Astrocyte (in vitro differentiated cells and primary cell): ENCODE data around the gene MAST2. TPM values are rescaled to one million over a fixed set of nuclear protein-coding genes. Genes with fewer than 3 reads are reported as not detected.

ENCODE experiments used
- DNase-seq: peaks from one replicate; pipeline ENCODE4 v3.0.0-alpha.2; 2010; ENCODE audit warnings: low read depth
- FAIRE-seq: peaks from 2 replicates; lab custom pipeline; 2011; peaks lifted over from hg19 to GRCh38; lab: Jason Lieb, UNC
- H2AFZ ChIP-seq: 2 replicates; pipeline ENCODE4 v1.6.0; 2012; ENCODE audit warnings: low read depth, low read length, inconsistent platforms
- H3K27ac ChIP-seq: 2 replicates; pipeline ENCODE4 v1.5.1; 2011; ENCODE audit warnings: low read depth, low read length, inconsistent platforms
- H3K27me3 ChIP-seq: 2 replicates; pipeline ENCODE4 v1.6.0; 2011; ENCODE audit warnings: low read length, inconsistent platforms; ENCODE audit not compliant: insufficient read depth
- H3K36me3 ChIP-seq: 2 replicates; pipeline ENCODE4 v1.5.1; 2011; ENCODE audit warnings: low read length, inconsistent platforms; ENCODE audit not compliant: insufficient read depth
- H3K4me1 ChIP-seq: 2 replicates; pipeline ENCODE4 v1.5.1; 2011; ENCODE audit warnings: low read length, inconsistent platforms; ENCODE audit not compliant: insufficient read depth
- H3K4me2 ChIP-seq: 2 replicates; pipeline ENCODE4 v1.6.0; 2012; ENCODE audit warnings: low read length, inconsistent platforms
- H3K4me3 ChIP-seq: 2 replicates; pipeline ENCODE4 v1.5.1; 2011; ENCODE audit warnings: low read depth, mild to moderate bottlenecking, low read length, inconsistent platforms; ENCODE audit not compliant: insufficient read depth
- H3K79me2 ChIP-seq: 2 replicates; pipeline ENCODE4 v1.6.0; 2012; ENCODE audit warnings: mild to moderate bottlenecking, low read length, inconsistent platforms; ENCODE audit not compliant: insufficient read depth
- H3K9ac ChIP-seq: 2 replicates; pipeline ENCODE4 v1.6.0; 2012; ENCODE audit warnings: mild to moderate bottlenecking, low read length, inconsistent platforms
- H3K9me3 ChIP-seq: 2 replicates; pipeline ENCODE4 v1.5.1; 2012; ENCODE audit warnings: low read depth, mild to moderate bottlenecking, low read length, inconsistent platforms; ENCODE audit not compliant: insufficient read depth
- H4K20me1 ChIP-seq: 2 replicates; pipeline ENCODE4 v1.6.0; 2012; ENCODE audit warnings: low read length, inconsistent platforms; ENCODE audit not compliant: insufficient read depth
- H3K27ac Mint-ChIP-seq: one replicate; pipeline ENCODE4 v1.8.0; 2021; ENCODE audit warnings: mild to moderate bottlenecking, mixed read lengths; ENCODE audit not compliant: unreplicated experiment
- H3K27me3 Mint-ChIP-seq: one replicate; pipeline ENCODE4 v1.8.0; 2021; ENCODE audit warnings: low read depth, mixed read lengths; ENCODE audit not compliant: unreplicated experiment
- H3K36me3 Mint-ChIP-seq: one replicate; pipeline ENCODE4 v1.8.0; 2021; ENCODE audit warnings: low read depth, mixed read lengths; ENCODE audit not compliant: unreplicated experiment
- H3K4me1 Mint-ChIP-seq: one replicate; pipeline ENCODE4 v1.8.0; 2021; ENCODE audit warnings: low read depth, mixed read lengths; ENCODE audit not compliant: unreplicated experiment
- H3K4me3 Mint-ChIP-seq: one replicate; pipeline ENCODE4 v1.8.0; 2021; ENCODE audit warnings: mild to moderate bottlenecking, moderate library complexity, mixed read lengths; ENCODE audit not compliant: unreplicated experiment
- H3K9me3 Mint-ChIP-seq: one replicate; pipeline ENCODE4 v1.8.0; 2021; ENCODE audit warnings: mild to moderate bottlenecking, mixed read lengths; ENCODE audit not compliant: unreplicated experiment
- CTCF ChIP-seq: IDR thresholded peaks from 2 replicates; pipeline ENCODE4 v1.5.1; 2011; ENCODE audit warnings: low read depth, mild to moderate bottlenecking, inconsistent platforms, low read length, moderate library complexity; ENCODE audit not compliant: insufficient read depth
- EZH2 ChIP-seq: IDR thresholded peaks from 2 replicates; pipeline ENCODE4 v1.6.1; 2012; ENCODE audit warnings: mild to moderate bottlenecking, low read length, inconsistent platforms; ENCODE audit not compliant: insufficient read depth
- total RNA-seq: library from RNA; stranded (reverse); gene quantifications from 2 replicates; pipeline ENCODE4 v1.2.1, GENCODE V29; 2021

The MAST2 gene
- total RNA-seq, 1 donor from 2014 or later = 41.0 TPM

DNA sequence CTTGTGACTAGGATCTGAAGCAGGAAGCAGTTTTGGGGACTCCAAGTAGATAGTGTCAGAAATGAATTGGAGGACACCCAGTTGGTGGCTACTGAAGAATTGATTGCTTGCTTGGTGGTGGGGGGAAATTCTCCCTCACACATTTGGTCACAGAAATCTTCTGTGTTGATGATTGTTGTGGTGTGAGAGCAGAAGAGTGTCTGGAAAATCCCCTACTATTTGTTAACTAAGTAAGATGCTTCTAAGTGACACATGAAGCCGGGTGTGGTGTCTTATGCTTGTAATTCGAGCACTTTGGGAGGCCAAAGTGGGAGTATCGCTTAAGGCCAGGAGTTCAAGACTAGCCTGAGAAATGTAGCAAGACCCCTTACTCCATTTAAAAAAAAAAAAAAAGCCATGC, 30.4 kb upstream of the MAST2 start:
- no peak overlapping the region for H2AFZ ChIP-seq
- H3K27ac ChIP-seq = no peak overlapping the region
- H4K20me1 ChIP-seq = no peaks in the 10 kb centered on the region
- no peaks in the 10 kb centered on the region for H3K79me2 ChIP-seq
- Mint-ChIP-seq H3K4me3 (no peak overlapping the region), H3K36me3 (no peaks in the 10 kb centered on the region), H3K9me3 (no peaks in the 10 kb centered on the region), H3K27me3 (peaks cover 2% of the 10 kb centered on the region), H3K4me1 (peaks cover 6% of the 10 kb centered on the region), H3K27ac (no peak overlapping the region)
- FAIRE-seq = no peak
- no peak for DNase-seq
- no peaks in the 10 kb centered on the region for H3K4me1 ChIP-seq
- no peak overlapping the region for H3K4me2 ChIP-seq
- no peak overlapping the region for H3K4me3 ChIP-seq
- no peak overlapping the region for H3K9ac ChIP-seq
- TF ChIP-seq EZH2 (no peak), CTCF (no peak)
- H3K27me3 ChIP-seq = no peaks in the 10 kb centered on the region
- H3K9me3 ChIP-seq = no peaks in the 10 kb centered on the region
- H3K36me3 ChIP-seq = no peaks in the 10 kb centered on the region

- FAIRE-seq = no peak
- H3K27ac Mint-ChIP-seq = no peak overlapping the region
Observed at GRCh38 chr1:45775794-45776193, 27.6 kb upstream of the MAST2 start.

More at GRCh38 chr1:45775794-45776193, 27.6 kb upstream of the MAST2 start:
- no peak overlapping the region for H3K27ac ChIP-seq
- no peaks in the 10 kb centered on the region for H4K20me1 ChIP-seq
- no peaks in the 10 kb centered on the region for H3K79me2 ChIP-seq
- H3K9me3 ChIP-seq = no peaks in the 10 kb centered on the region
- H3K4me2 ChIP-seq = no peak overlapping the region
- H3K36me3 Mint-ChIP-seq = no peaks in the 10 kb centered on the region
- H3K4me3 ChIP-seq = no peak overlapping the region
- no peak overlapping the region for H2AFZ ChIP-seq
- DNase-seq = no peak
- H3K9ac ChIP-seq = no peak overlapping the region
- H3K27me3 Mint-ChIP-seq = peaks cover 3% of the 10 kb centered on the region
- no peak for TF ChIP-seq CTCF
- no peak for TF ChIP-seq EZH2
- no peak overlapping the region for H3K4me3 Mint-ChIP-seq
- no peaks in the 10 kb centered on the region for H3K9me3 Mint-ChIP-seq
- H3K27me3 ChIP-seq = no peaks in the 10 kb centered on the region
- no peaks in the 10 kb centered on the region for H3K36me3 ChIP-seq
- no peaks in the 10 kb centered on the region for H3K4me1 ChIP-seq
- H3K4me1 Mint-ChIP-seq = no peaks in the 10 kb centered on the region
